ENCODE measurements around the gene MORN1.

MORN1 gene

GRCh38 chr1:2318314-2319278 lies 72.8 kb downstream of the MORN1 start:
- DNase-seq (ENCODE audit: low read depth): no peak

- DNase-seq (ENCODE audit: low read depth): no peak
Measured at GRCh38 chr1:2317230-2318065, 73.9 kb downstream of the MORN1 start.

- no peak for DNase-seq (ENCODE audit: low read depth)
Measured at GRCh38 chr1:2316451-2316961, 74.8 kb downstream of the MORN1 start.

- DNase-seq (ENCODE audit: low read depth): peak; percentile 45
Measured at GRCh38 chr1:2315674-2316450, 75.5 kb downstream of the MORN1 start.

- peak; percentile 80 for DNase-seq (ENCODE audit: low read depth)
Measured at GRCh38 chr1:2314803-2315673, 76.3 kb downstream of the MORN1 start.

- DNase-seq (ENCODE audit: low read depth): peak; percentile 70
Measured at GRCh38 chr1:2314273-2314802, 77.0 kb downstream of the MORN1 start.

- DNase-seq (ENCODE audit: low read depth): no peak
Measured at GRCh38 chr1:2313651-2314261, 77.6 kb downstream of the MORN1 start.

GRCh38 chr1:2312515-2313301 lies 78.6 kb downstream of the MORN1 start:
- DNase-seq (ENCODE audit: low read depth): no peak

- no peak for DNase-seq (ENCODE audit: low read depth)
Measured at GRCh38 chr1:2312160-2312514, 79.2 kb downstream of the MORN1 start.

- no peak for DNase-seq (ENCODE audit: low read depth)
Measured at GRCh38 chr1:2311184-2312032, 79.9 kb downstream of the MORN1 start.

GRCh38 chr1:2310332-2311183 lies 80.8 kb downstream of the MORN1 start:
- DNase-seq (ENCODE audit: low read depth): no peak

- no peak for DNase-seq (ENCODE audit: low read depth)
Measured at GRCh38 chr1:2308844-2309243, 82.5 kb downstream of the MORN1 start.

- no peak for DNase-seq (ENCODE audit: low read depth)
Measured at GRCh38 chr1:2307972-2308371, 83.4 kb downstream of the MORN1 start.

GRCh38 chr1:2307064-2307605 lies 84.2 kb downstream of the MORN1 start:
- no peak for DNase-seq (ENCODE audit: low read depth)

GRCh38 chr1:2306151-2306978 lies 85.0 kb downstream of the MORN1 start:
- DNase-seq (ENCODE audit: low read depth): no peak

Data from CMK (cell line).